Calu3 (cell line): ENCODE data around the gene AP1G1. TPM values are rescaled to one million over a fixed set of nuclear protein-coding genes. Genes with fewer than 3 reads are reported as not detected.
"Not testable (repeated sequence)": the region's sequence is repeated elsewhere in the genome, so short reads cannot be mapped to it uniquely, and the experiment has no call there.

Experiments used
- BruUV-seq: library from RNA; stranded (reverse); fragments of 400-500 nt; replicated peaks from 2 replicates; lab custom pipeline; 2021; lab: Mats Ljungman, UMichigan
- CTCF ChIA-PET: fragments of 300-600 bp; sonication (Branson Sonifier 250); formaldehyde crosslinking; loops from one replicate; lab custom pipeline; 2022; ENCODE audit warnings: antibody characterized with exemption; lab: Charles Lee
- DNase-seq: peaks from one replicate; pipeline ENCODE4 v3.0.0; 2022
- H3K27ac Mint-ChIP-seq: one replicate; pipeline ENCODE4 v1.8.0; 2022; ENCODE audit warnings: mixed read lengths; ENCODE audit not compliant: unreplicated experiment
- H3K27me3 Mint-ChIP-seq: one replicate; pipeline ENCODE4 v1.8.0; 2022; ENCODE audit warnings: mixed read lengths; ENCODE audit not compliant: unreplicated experiment
- H3K36me3 Mint-ChIP-seq: one replicate; pipeline ENCODE4 v1.8.0; 2022; ENCODE audit warnings: mild to moderate bottlenecking, moderate library complexity, mixed read lengths; ENCODE audit not compliant: insufficient read depth, unreplicated experiment
- H3K4me1 Mint-ChIP-seq: one replicate; pipeline ENCODE4 v1.8.0; 2022; ENCODE audit warnings: mild to moderate bottlenecking, low read depth, mixed read lengths; ENCODE audit not compliant: unreplicated experiment
- H3K4me3 Mint-ChIP-seq: one replicate; pipeline ENCODE4 v1.8.0; 2022; ENCODE audit warnings: mild to moderate bottlenecking, low read depth, moderate library complexity, mixed read lengths; ENCODE audit not compliant: unreplicated experiment
- H3K9me3 Mint-ChIP-seq: one replicate; pipeline ENCODE4 v1.8.0; 2022; ENCODE audit warnings: low read depth, mixed read lengths; ENCODE audit not compliant: unreplicated experiment
- CTCF ChIP-seq: fragments of 200-600 bp; IDR thresholded peaks from one replicate; pipeline ENCODE4 v1.8.0; 2022; ENCODE audit warnings: antibody characterized with exemption; ENCODE audit not compliant: unreplicated experiment
- intact Hi-C: fragments of 100-400 bp; cut with micrococcal nuclease; formaldehyde crosslinking; loops from one replicate; pipeline ENCODE4 v1.10.0; 2022; ENCODE audit not compliant: unreplicated experiment
- total RNA-seq: library from RNA; stranded (reverse); gene quantifications from 2 replicates; pipeline ENCODE4 v1.2.3, GENCODE V29; 2022

The AP1G1 gene
- total RNA-seq, 1 experiment from 2014 or later = 144 TPM

GRCh38 chr16:71830359-71830758, 21.7 kb upstream of the AP1G1 start:
- Mint-ChIP-seq H3K36me3 (no peaks in the 10 kb centered on the region), H3K27ac (no peak overlapping the region), H3K4me1 (peaks cover 14% of the 10 kb centered on the region), H3K27me3 (peaks cover 23% of the 10 kb centered on the region), H3K4me3 (no peak overlapping the region), H3K9me3 (peaks cover 2% of the 10 kb centered on the region)
- TF ChIP-seq CTCF = no peak
- BruUV-seq = no TSS peak
- CTCF ChIA-PET = interaction anchor here (0.6 kb wide), 1 partner anchor 205 kb away, joined by 5 read pairs; the partner anchor contains the start of gene MARVELD3
- intact Hi-C loops = no loop called here
- DNase-seq = no peak

- no peak for TF ChIP-seq CTCF
- intact Hi-C loops = no loop called here
- no TSS peak for BruUV-seq
- H3K9me3 Mint-ChIP-seq = peaks cover 2% of the 10 kb centered on the region
- CTCF ChIA-PET = no interaction called here
- no peak for DNase-seq
- H3K4me1 Mint-ChIP-seq = no peaks in the 10 kb centered on the region
- no peak overlapping the region for H3K4me3 Mint-ChIP-seq
- no peaks in the 10 kb centered on the region for H3K36me3 Mint-ChIP-seq
- peaks cover 23% of the 10 kb centered on the region for H3K27me3 Mint-ChIP-seq
- no peak overlapping the region for H3K27ac Mint-ChIP-seq
Observed at GRCh38 chr16:71826533-71827017, 17.9 kb upstream of the AP1G1 start.

- CTCF ChIA-PET = interaction anchor here (0.5 kb wide), 1 partner anchor 27 kb away, joined by 3 read pairs; no protein-coding TSS in a partner anchor
- H3K9me3 Mint-ChIP-seq, H3K36me3 Mint-ChIP-seq, H3K4me1 Mint-ChIP-seq, DNase-seq, H3K27me3 Mint-ChIP-seq, H3K27ac Mint-ChIP-seq, BruUV-seq, intact Hi-C loops, H3K4me3 Mint-ChIP-seq: not testable (repeated sequence)
Observed at GRCh38 chr16:71817155-71817500, 8.5 kb upstream of the AP1G1 start.

- Mint-ChIP-seq H3K36me3 (peaks cover 29% of the 10 kb centered on the region), H3K27ac (no peak overlapping the region), H3K4me1 (no peaks in the 10 kb centered on the region), H3K4me3 (no peak overlapping the region), H3K27me3 (no peaks in the 10 kb centered on the region), H3K9me3 (no peaks in the 10 kb centered on the region)
- CTCF ChIA-PET = interaction anchor here (0.6 to 0.7 kb wide), 2 partner anchors 14 to 148 kb away, joined by 3 read pairs; no protein-coding TSS in a partner anchor
- TF ChIP-seq CTCF = no peak
- no peak for DNase-seq
- BruUV-seq = no TSS peak
- intact Hi-C loops = no loop called here
Observed at GRCh38 chr16:71811261-71811803, 2.7 kb upstream of the AP1G1 start.

- CTCF ChIA-PET, intact Hi-C loops, DNase-seq, H3K9me3 Mint-ChIP-seq, H3K4me1 Mint-ChIP-seq, BruUV-seq, H3K27me3 Mint-ChIP-seq: not testable (repeated sequence)
- peak overlapping the region; percentile 90 for H3K4me3 Mint-ChIP-seq
- peaks cover 31% of the 10 kb centered on the region for H3K36me3 Mint-ChIP-seq
- H3K27ac Mint-ChIP-seq = peak overlapping the region; percentile 97
Observed at GRCh38 chr16:71810155-71810530, 1.5 kb upstream of the AP1G1 start.
